Measurements from ENCODE around the gene PPTC7. TPM values are rescaled to one million over a fixed set of nuclear protein-coding genes. Genes with fewer than 3 reads are reported as not detected.
"Not testable (repeated sequence)": the region's sequence is repeated elsewhere in the genome, so short reads cannot be mapped to it uniquely, and the experiment has no call there.

Gene PPTC7
- polyA plus RNA-seq, 2 donors: 4.7 to 9.4 TPM

DNA sequence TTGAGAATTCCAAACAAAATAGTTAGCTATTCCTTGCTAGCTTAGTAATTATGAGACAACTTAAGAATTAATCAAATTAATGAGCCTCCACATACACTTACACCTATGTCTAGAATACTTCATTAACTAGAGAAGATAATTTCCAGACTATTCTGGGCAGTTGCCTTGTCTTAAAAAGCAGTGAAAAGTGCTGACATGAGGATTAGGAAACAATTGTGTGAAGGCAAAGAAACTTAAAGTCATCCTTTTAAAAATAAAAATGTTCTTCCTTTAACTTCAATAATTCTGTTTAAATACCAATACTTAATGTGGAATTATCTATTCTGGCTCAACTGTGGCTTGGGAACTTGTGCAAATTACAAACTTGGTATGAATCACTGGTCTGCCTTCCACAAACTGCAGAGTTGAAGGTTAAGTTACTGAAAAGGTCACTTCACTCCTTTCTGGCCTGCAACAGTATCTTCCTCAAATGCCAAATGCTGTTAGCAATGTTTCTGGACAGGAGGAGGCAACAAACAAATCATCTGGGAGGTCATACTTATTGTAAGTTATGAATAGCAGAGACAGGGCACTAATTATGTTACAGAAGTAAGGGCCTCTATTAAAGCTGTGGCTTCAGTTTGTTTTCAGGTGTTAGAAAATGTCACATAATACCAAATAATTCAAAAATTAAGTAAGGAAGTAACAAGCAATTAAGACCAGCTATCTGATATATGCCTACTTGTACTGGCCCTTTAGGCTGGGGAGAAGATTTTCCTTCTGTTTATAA is 19.2 kb downstream of the PPTC7 start:
- H3K27me3 ChIP-seq (ENCODE audit: control insufficient read depth in 1 of 2, insufficient read depth in 2 of 2, low read length in 2 of 2): no peaks in the 10 kb centered on the region
- H3K9me3 ChIP-seq (ENCODE audit: control insufficient read depth in 2 of 2, insufficient read depth in 1 of 2, low read depth in 1 of 2, low read length in 1 of 2): no peaks in the 10 kb centered on the region
- H3K36me3 ChIP-seq (ENCODE audit: control insufficient read depth in 2 of 2, insufficient read depth in 2 of 2, low read length in 1 of 2): no peaks in the 10 kb centered on the region
- H3K27ac ChIP-seq (ENCODE audit: low read depth in 2 of 2, low read length in 1 of 2): no peak overlapping the region
- H3K4me3 ChIP-seq (ENCODE audit: low read depth in 1 of 2, low read length in 2 of 2): no peak overlapping the region
- peaks cover 0 to 6% of the 10 kb centered on the region in 2 donors for H3K4me1 ChIP-seq (ENCODE audit: control insufficient read depth in 2 of 2, insufficient read depth in 2 of 2, low read length in 1 of 2)

DNA sequence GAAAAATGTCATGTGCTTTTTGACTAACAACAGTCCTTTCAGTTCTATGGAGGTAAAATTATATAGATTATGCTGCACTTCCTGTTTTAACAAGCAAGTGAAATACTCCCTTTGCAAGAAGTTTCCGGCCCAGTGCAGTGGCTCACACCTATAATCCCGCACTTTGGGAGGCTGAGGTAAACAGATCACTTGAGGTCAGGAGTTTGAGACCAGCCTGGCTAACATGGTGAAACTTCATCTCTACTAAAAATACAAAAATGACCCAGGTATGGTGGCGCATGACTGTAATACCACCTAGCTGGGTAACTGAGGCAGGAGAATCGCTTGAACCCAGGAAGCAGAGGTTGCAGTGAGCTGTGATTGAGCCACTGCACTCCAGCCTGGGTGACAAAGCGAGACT is 20.7 kb downstream of the PPTC7 start:
- H3K4me3 ChIP-seq (ENCODE audit: low read depth in 1 of 2, low read length in 2 of 2); H3K27me3 ChIP-seq (ENCODE audit: control insufficient read depth in 1 of 2, insufficient read depth in 2 of 2, low read length in 2 of 2): not testable (repeated sequence)

DNA sequence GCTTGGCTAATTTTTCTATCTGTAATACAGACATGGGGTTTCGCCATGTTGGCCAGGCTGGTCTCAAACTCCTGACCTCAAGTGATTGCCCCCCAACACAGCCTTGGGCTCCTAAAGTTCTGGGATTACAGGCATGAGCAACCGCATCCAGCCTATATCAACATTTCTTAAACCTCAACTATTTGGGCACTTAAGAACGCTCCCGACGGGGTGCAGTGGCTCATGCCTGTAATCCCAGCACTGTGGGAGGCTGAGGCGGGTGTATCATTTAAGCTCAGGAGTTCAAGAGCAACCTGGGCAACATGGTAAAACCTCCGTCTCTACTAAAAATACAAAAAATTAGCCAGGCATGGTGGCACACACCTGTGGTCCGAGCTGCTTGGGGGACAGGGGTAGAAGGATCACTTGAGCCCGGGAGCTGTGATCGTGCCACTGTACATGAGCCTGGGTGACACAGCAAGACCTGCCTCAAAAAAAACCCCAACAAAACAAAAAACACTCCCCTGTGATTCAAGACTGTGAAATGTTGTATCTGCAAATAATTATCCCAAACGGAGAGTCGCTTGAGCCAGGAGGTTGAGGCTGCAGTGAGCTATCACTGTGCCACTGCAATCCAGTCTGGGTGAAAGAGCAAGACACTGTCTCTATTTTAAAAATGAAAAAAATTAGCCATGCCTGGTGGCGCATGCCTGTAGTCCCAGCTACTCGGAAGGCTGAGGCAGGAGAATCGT is 21.5 kb downstream of the PPTC7 start:
- H3K36me3 ChIP-seq (ENCODE audit: control insufficient read depth in 2 of 2, insufficient read depth in 2 of 2, low read length in 1 of 2): no peaks in the 10 kb centered on the region
- 88 to 89% methylated on average over 15 of the region's 15 CpGs for WGBS, 2 donors
- H3K4me1 ChIP-seq (ENCODE audit: control insufficient read depth in 2 of 2, insufficient read depth in 2 of 2, low read length in 1 of 2): peaks cover 0 to 4% of the 10 kb centered on the region in 2 donors
- H3K27me3 ChIP-seq (ENCODE audit: control insufficient read depth in 1 of 2, insufficient read depth in 2 of 2, low read length in 2 of 2): no peaks in the 10 kb centered on the region
- no peak overlapping the region for H3K4me3 ChIP-seq (ENCODE audit: low read depth in 1 of 2, low read length in 2 of 2)
- H3K9me3 ChIP-seq (ENCODE audit: control insufficient read depth in 2 of 2, insufficient read depth in 1 of 2, low read depth in 1 of 2, low read length in 1 of 2): no peaks in the 10 kb centered on the region
- no peak overlapping the region for H3K27ac ChIP-seq (ENCODE audit: low read depth in 2 of 2, low read length in 1 of 2)

More for the DNA sequence above, 20.7 kb downstream of the PPTC7 start:
- not testable (repeated sequence) for H3K4me1 ChIP-seq (ENCODE audit: control insufficient read depth in 2 of 2, insufficient read depth in 2 of 2, low read length in 1 of 2); H3K36me3 ChIP-seq (ENCODE audit: control insufficient read depth in 2 of 2, insufficient read depth in 2 of 2, low read length in 1 of 2); H3K27ac ChIP-seq (ENCODE audit: low read depth in 2 of 2, low read length in 1 of 2); H3K9me3 ChIP-seq (ENCODE audit: control insufficient read depth in 2 of 2, insufficient read depth in 1 of 2, low read depth in 1 of 2, low read length in 1 of 2)
- 75 to 77% methylated on average over 5 of the region's 5 CpGs for WGBS, 2 donors

DNA sequence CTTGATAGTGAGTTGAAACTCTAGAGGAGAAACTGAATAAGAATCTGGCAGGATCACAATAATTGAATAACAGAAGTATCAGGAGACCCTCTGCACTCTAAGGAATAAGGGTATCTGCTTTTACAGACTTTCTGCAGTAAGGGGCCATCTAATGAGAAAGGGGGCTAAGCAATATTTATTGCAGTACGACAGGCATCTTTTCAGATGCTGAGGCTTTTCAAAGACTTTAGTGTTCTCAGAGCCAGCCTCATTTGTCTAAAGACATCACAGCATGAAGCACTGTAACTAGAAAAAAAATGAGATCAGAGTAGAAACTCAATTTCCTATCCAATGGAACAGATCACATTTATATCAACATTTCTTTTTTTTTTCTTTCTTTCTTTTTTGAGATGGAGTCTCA is 22.2 kb downstream of the PPTC7 start:
- Histone ChIP-seq H3K27ac (ENCODE audit: low read depth in 2 of 2, low read length in 1 of 2) (no peak overlapping the region), H3K4me1 (ENCODE audit: control insufficient read depth in 2 of 2, insufficient read depth in 2 of 2, low read length in 1 of 2) (peaks cover 0 to under 1% of the 10 kb centered on the region in 2 donors), H3K36me3 (ENCODE audit: control insufficient read depth in 2 of 2, insufficient read depth in 2 of 2, low read length in 1 of 2) (no peaks in the 10 kb centered on the region), H3K4me3 (ENCODE audit: low read depth in 1 of 2, low read length in 2 of 2) (no peak overlapping the region), H3K27me3 (ENCODE audit: control insufficient read depth in 1 of 2, insufficient read depth in 2 of 2, low read length in 2 of 2) (no peaks in the 10 kb centered on the region), H3K9me3 (ENCODE audit: control insufficient read depth in 2 of 2, insufficient read depth in 1 of 2, low read depth in 1 of 2, low read length in 1 of 2) (no peaks in the 10 kb centered on the region)
- 70 to 80% methylated on average over 1 of the region's 1 CpG for WGBS, 2 donors

DNA sequence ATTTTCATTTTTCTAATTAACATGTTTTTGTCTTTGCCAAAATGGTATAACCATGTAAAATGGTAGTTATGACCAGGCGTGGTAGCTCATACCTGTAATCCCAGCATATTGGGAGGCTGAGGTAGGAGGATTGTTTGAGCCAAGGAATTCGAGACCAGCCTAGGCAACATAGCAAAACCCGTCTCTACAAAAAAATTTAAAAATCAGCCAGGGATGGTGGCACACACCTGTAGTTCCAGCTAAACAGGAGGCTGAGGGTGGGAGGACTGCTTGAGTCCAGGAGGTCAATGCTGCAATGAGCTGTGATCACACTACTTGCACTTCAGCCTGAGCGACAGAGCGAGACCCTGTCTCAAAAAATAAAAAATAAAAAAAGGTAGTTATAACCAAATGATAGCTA is 23.1 kb downstream of the PPTC7 start:
- Histone ChIP-seq H3K36me3 (ENCODE audit: control insufficient read depth in 2 of 2, insufficient read depth in 2 of 2, low read length in 1 of 2) (no peaks in the 10 kb centered on the region), H3K4me3 (ENCODE audit: low read depth in 1 of 2, low read length in 2 of 2) (no peak overlapping the region), H3K27ac (ENCODE audit: low read depth in 2 of 2, low read length in 1 of 2) (no peak overlapping the region), H3K4me1 (ENCODE audit: control insufficient read depth in 2 of 2, insufficient read depth in 2 of 2, low read length in 1 of 2) (no peaks in the 10 kb centered on the region), H3K9me3 (ENCODE audit: control insufficient read depth in 2 of 2, insufficient read depth in 1 of 2, low read depth in 1 of 2, low read length in 1 of 2) (no peaks in the 10 kb centered on the region), H3K27me3 (ENCODE audit: control insufficient read depth in 1 of 2, insufficient read depth in 2 of 2, low read length in 2 of 2) (no peaks in the 10 kb centered on the region)
- 97 to 98% methylated on average over 5 of the region's 5 CpGs for WGBS, 2 donors

DNA sequence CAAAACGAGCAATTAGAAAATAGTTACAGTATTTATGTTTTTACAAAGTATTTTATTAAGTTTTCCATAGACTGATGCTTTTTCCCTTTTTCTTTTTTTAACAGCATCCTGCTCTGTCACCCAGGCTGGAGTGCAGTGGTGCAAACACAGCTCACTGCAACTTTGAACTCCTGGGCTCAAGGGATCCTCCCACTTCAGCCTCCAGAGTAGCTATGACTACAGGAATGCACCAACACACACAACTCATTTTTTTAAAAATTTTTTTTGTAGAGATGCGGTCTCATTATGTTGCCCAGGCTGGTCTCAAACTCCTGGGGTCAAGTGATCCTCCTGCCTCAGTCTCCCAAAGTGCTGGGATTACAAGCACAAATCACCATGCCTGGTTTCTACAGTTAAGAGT is 24.2 kb downstream of the PPTC7 start:
- WGBS, 2 donors: 83 to 86% methylated on average over 2 of the region's 2 CpGs
- not testable (repeated sequence) for H3K9me3 ChIP-seq (ENCODE audit: control insufficient read depth in 2 of 2, insufficient read depth in 1 of 2, low read depth in 1 of 2, low read length in 1 of 2); H3K4me1 ChIP-seq (ENCODE audit: control insufficient read depth in 2 of 2, insufficient read depth in 2 of 2, low read length in 1 of 2); H3K36me3 ChIP-seq (ENCODE audit: control insufficient read depth in 2 of 2, insufficient read depth in 2 of 2, low read length in 1 of 2); H3K27me3 ChIP-seq (ENCODE audit: control insufficient read depth in 1 of 2, insufficient read depth in 2 of 2, low read length in 2 of 2); H3K27ac ChIP-seq (ENCODE audit: low read depth in 2 of 2, low read length in 1 of 2); H3K4me3 ChIP-seq (ENCODE audit: low read depth in 1 of 2, low read length in 2 of 2)

DNA sequence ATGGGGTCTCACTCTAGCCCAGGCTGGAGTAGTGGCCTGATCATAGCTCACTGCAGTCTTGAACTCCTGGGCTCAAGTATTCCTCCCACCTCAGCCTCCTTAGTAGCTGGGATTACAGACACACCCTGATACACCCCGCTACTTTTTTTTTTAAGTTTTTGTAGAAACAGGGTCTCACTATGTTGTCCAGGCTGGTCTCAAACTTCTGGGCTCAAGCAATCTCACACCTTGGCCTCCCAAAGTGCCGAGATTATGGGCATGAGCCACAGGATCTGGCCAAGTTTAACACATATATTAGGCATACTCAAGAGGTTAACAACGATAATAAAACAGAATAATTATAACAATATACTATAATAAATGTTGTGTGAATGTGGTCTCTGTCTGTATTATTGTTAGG is 25.8 kb downstream of the PPTC7 start:
- Histone ChIP-seq H3K27ac (ENCODE audit: low read depth in 2 of 2, low read length in 1 of 2) (no peak overlapping the region), H3K27me3 (ENCODE audit: control insufficient read depth in 1 of 2, insufficient read depth in 2 of 2, low read length in 2 of 2) (no peaks in the 10 kb centered on the region), H3K4me1 (ENCODE audit: control insufficient read depth in 2 of 2, insufficient read depth in 2 of 2, low read length in 1 of 2) (no peaks in the 10 kb centered on the region), H3K36me3 (ENCODE audit: control insufficient read depth in 2 of 2, insufficient read depth in 2 of 2, low read length in 1 of 2) (no peaks in the 10 kb centered on the region), H3K9me3 (ENCODE audit: control insufficient read depth in 2 of 2, insufficient read depth in 1 of 2, low read depth in 1 of 2, low read length in 1 of 2) (no peaks in the 10 kb centered on the region), H3K4me3 (ENCODE audit: low read depth in 1 of 2, low read length in 2 of 2) (no peak overlapping the region)
- 94 to 95% methylated on average over 3 of the region's 3 CpGs for WGBS, 2 donors

DNA sequence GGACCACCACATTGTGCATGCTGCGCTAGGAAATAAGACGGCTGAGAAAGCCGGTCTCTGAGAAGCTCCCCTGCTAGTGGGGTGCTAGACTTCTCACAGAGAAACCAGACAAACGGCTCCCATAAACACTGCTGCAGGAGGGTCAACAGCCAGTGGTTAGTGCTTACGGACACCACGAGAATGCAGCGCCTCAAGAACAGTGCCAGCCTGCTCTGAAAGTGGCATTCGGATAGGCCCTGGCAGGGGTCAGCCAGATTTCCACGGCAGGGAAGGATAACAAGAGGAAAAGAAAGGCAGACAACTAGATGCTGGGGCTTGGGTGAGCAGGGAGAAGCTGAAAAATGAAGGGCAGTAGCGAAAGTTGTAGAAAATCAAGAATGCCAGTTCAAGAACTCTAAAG is 26.4 kb downstream of the PPTC7 start:
- H3K9me3 ChIP-seq (ENCODE audit: control insufficient read depth in 2 of 2, insufficient read depth in 1 of 2, low read depth in 1 of 2, low read length in 1 of 2): no peaks in the 10 kb centered on the region
- H3K4me1 ChIP-seq (ENCODE audit: control insufficient read depth in 2 of 2, insufficient read depth in 2 of 2, low read length in 1 of 2): no peaks in the 10 kb centered on the region
- H3K36me3 ChIP-seq (ENCODE audit: control insufficient read depth in 2 of 2, insufficient read depth in 2 of 2, low read length in 1 of 2): no peaks in the 10 kb centered on the region
- H3K27ac ChIP-seq (ENCODE audit: low read depth in 2 of 2, low read length in 1 of 2): no peak overlapping the region
- 87 to 89% methylated on average over 10 of the region's 10 CpGs for WGBS, 2 donors
- no peaks in the 10 kb centered on the region for H3K27me3 ChIP-seq (ENCODE audit: control insufficient read depth in 1 of 2, insufficient read depth in 2 of 2, low read length in 2 of 2)
- H3K4me3 ChIP-seq (ENCODE audit: low read depth in 1 of 2, low read length in 2 of 2): no peak overlapping the region

DNA sequence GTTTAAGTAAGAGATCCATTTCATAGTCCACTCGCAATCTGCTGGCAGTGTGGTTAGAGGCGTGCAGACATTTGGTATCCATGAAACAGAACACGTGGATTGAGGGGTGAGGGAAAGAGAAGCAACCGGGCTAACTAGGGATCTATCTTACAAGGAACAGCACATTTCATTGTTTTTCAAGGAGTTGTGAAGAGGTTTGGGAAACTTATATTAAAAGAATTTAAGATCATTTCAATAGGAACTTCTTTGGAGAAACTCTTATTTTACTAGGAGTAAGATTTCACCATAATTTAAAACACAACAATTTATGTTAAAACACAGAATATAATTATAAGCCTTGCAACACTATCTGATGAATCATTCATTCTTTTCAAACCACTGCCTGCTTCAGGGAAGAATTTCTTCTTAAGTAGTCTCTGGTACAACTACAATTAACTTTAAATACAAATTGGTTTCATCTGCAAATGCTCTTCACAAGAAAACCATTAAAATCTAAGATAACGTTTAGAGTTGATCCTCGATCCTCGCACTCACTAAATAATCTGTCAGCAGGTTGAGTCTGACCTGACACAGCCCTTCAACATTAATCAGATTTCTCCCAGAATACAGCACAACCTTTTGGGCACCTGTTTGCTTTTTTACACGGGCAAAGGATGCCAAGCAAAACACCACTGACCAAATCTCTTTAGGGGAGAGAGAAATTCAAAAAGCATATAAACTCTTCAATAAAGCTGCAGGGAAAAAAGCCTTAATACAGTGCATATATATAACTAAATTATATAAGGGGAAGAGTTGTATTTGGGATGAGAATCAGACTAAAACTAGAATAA is 27.3 kb downstream of the PPTC7 start:
- WGBS, 2 donors: 52 to 55% methylated on average over 8 of the region's 8 CpGs
- H3K4me3 ChIP-seq (ENCODE audit: low read depth in 1 of 2, low read length in 2 of 2): no peak overlapping the region
- H3K27me3 ChIP-seq (ENCODE audit: control insufficient read depth in 1 of 2, insufficient read depth in 2 of 2, low read length in 2 of 2): no peaks in the 10 kb centered on the region
- H3K36me3 ChIP-seq (ENCODE audit: control insufficient read depth in 2 of 2, insufficient read depth in 2 of 2, low read length in 1 of 2): no peaks in the 10 kb centered on the region
- no peaks in the 10 kb centered on the region for H3K9me3 ChIP-seq (ENCODE audit: control insufficient read depth in 2 of 2, insufficient read depth in 1 of 2, low read depth in 1 of 2, low read length in 1 of 2)
- no peak overlapping the region for H3K27ac ChIP-seq (ENCODE audit: low read depth in 2 of 2, low read length in 1 of 2)
- H3K4me1 ChIP-seq (ENCODE audit: control insufficient read depth in 2 of 2, insufficient read depth in 2 of 2, low read length in 1 of 2): no peaks in the 10 kb centered on the region

All from esophagus (tissue), 2 donors.